OCI-LY3 (cell line): ENCODE data around the gene TRIM16.
"Not testable (repeated sequence)": the region's sequence is repeated elsewhere in the genome, so short reads cannot be mapped to it uniquely, and the experiment has no call there.

ENCODE experiments used
- H2AFZ ChIP-seq: fragments of 200-600, 300-600 bp; shearing (Covaris generic); 2 replicates; pipeline ENCODE4 v1.6.0; 2014; ENCODE audit warnings: antibody characterized with exemption, low read depth, low read length
- H3K27ac ChIP-seq: fragments of 200-600, 300-600 bp; sonication (generic); 2 replicates; pipeline ENCODE4 v1.5.1; 2014; ENCODE audit warnings: mild to moderate bottlenecking, low read length, moderate library complexity, mixed read lengths
- H3K27me3 ChIP-seq: fragments of 200-600, 300-600 bp; sonication (generic); 2 replicates; pipeline ENCODE4 v1.6.1; 2014; ENCODE audit warnings: low read depth, low read length, mixed read lengths
- H3K36me3 ChIP-seq: fragments of 200-600, 300-600 bp; sonication (generic); replicated peaks from 2 replicates; pipeline ENCODE3; 2014; ENCODE audit warnings: low read depth, low read length, mixed read lengths
- H3K4me1 ChIP-seq: fragments of 300-600, 200-600 bp; sonication (generic); 2 replicates; pipeline ENCODE4 v1.6.1; 2014; ENCODE audit warnings: low read length, mixed read lengths
- H3K4me2 ChIP-seq: fragments of 200-600, 300-600 bp; sonication (generic); 2 replicates; pipeline ENCODE4 v1.6.1; 2014; ENCODE audit warnings: low read length, mixed read lengths
- H3K4me3 ChIP-seq: fragments of 300-600, 200-600 bp; sonication (generic); 2 replicates; pipeline ENCODE4 v1.5.1; 2014; ENCODE audit warnings: antibody characterized with exemption, mild to moderate bottlenecking, low read length, moderate library complexity
- H3K79me2 ChIP-seq: fragments of 300-600, 200-600 bp; shearing (Covaris generic); 2 replicates; pipeline ENCODE4 v1.6.1; 2014; ENCODE audit warnings: mild to moderate bottlenecking, low read length, mixed read lengths
- H3K9ac ChIP-seq: fragments of 300-600, 200-600 bp; shearing (Covaris generic); 2 replicates; pipeline ENCODE4 v1.6.0; 2014; ENCODE audit warnings: mild to moderate bottlenecking, low read length, moderate library complexity
- H3K9me3 ChIP-seq: fragments of 200-600, 300-600 bp; shearing (Covaris generic); 2 replicates; pipeline ENCODE4 v1.6.1; 2014; ENCODE audit warnings: low read length, mixed read lengths; ENCODE audit not compliant: insufficient read depth
- H4K20me1 ChIP-seq: fragments of 200-600, 300-600 bp; sonication (generic); 2 replicates; pipeline ENCODE4 v1.6.1; 2016; ENCODE audit warnings: low read length, mixed read lengths; ENCODE audit not compliant: insufficient read depth

Gene TRIM16

GRCh38 chr17:15683824-15684478 lies at the start of gene TRIM16:
Gene TRIM16 (minus strand): TSS chr17:15684311. CDS start chr17:15651609, 32,702 bp downstream.
- H4K20me1 ChIP-seq, H3K36me3 ChIP-seq, H3K4me1 ChIP-seq, H3K9me3 ChIP-seq, H3K27me3 ChIP-seq, H3K27ac ChIP-seq, H3K79me2 ChIP-seq: not testable (repeated sequence)
- Histone ChIP-seq H2AFZ (peak within 1 kb of the TSS; percentile 87), H3K4me3 (peak within 1 kb of the TSS; percentile 85), H3K9ac (peak within 1 kb of the TSS; percentile 68), H3K4me2 (peak within 1 kb of the TSS; percentile 79)

GRCh38 chr17:15733174-15733789 lies 49.2 kb upstream of the TRIM16 start:
- not testable (repeated sequence) for H3K4me2 ChIP-seq, H4K20me1 ChIP-seq, H3K79me2 ChIP-seq, H3K4me1 ChIP-seq, H3K27ac ChIP-seq, H3K27me3 ChIP-seq, H3K4me3 ChIP-seq, H3K36me3 ChIP-seq, H3K9ac ChIP-seq, H2AFZ ChIP-seq, H3K9me3 ChIP-seq

DNA sequence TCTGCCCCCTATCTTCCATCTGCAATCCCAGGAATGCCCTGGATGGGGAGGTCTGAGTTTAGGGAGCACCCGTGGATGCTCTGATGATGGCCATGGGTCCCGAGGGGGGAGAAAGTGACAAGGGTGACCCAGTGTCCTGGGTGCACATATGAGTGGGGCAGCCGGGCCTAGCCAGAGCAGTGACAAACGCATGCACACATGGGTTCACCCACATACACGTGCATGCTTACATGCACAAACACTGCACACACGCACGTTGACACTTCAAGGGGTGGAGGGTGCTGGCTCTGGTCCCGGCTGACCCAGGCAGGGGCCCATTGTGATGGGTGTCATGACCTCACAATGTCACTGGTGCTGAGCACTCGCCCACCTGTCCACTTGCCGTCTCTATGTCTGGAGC lies 47.8 kb upstream of the TRIM16 start, which contains the start of gene TBC1D26:
TBC1D26 (plus strand) TSS at position 384 of the 400 bp plus-strand sequence. CDS start 3,066 bp downstream, outside the sequence.
- H2AFZ ChIP-seq, H3K27ac ChIP-seq, H3K4me1 ChIP-seq, H3K36me3 ChIP-seq, H3K79me2 ChIP-seq, H3K4me3 ChIP-seq, H3K9me3 ChIP-seq, H3K9ac ChIP-seq, H4K20me1 ChIP-seq, H3K27me3 ChIP-seq, H3K4me2 ChIP-seq: not testable (repeated sequence)

DNA sequence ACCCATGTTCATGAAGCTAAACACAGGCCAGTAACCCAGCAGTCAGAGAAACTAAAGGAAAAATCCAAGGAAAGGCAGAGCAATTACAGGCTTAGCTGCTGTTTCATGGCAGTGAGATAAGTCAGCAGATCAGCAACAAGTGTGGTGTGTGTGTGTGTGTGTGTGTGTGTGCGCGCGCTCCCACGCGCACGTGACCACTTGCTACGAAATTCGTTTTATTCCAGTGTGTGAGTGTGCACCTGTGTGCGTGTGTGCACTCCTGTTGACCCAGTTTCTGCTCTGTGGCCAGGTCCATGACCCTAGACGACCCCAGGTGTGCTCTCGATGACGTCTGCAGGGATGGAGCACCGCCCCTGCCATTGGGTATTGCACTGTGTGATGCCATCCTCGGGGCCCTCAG lies 46.4 kb upstream of the TRIM16 start:
- not testable (repeated sequence) for H3K4me2 ChIP-seq, H3K79me2 ChIP-seq, H3K36me3 ChIP-seq, H3K9me3 ChIP-seq, H3K4me3 ChIP-seq, H3K9ac ChIP-seq, H2AFZ ChIP-seq, H4K20me1 ChIP-seq, H3K27ac ChIP-seq, H3K27me3 ChIP-seq, H3K4me1 ChIP-seq

- H3K4me3 ChIP-seq, H2AFZ ChIP-seq, H3K9ac ChIP-seq, H3K27ac ChIP-seq, H3K79me2 ChIP-seq, H4K20me1 ChIP-seq, H3K9me3 ChIP-seq, H3K36me3 ChIP-seq, H3K4me1 ChIP-seq, H3K4me2 ChIP-seq, H3K27me3 ChIP-seq: not testable (repeated sequence)
Observed at GRCh38 chr17:15716601-15717563, 32.8 kb upstream of the TRIM16 start.

DNA sequence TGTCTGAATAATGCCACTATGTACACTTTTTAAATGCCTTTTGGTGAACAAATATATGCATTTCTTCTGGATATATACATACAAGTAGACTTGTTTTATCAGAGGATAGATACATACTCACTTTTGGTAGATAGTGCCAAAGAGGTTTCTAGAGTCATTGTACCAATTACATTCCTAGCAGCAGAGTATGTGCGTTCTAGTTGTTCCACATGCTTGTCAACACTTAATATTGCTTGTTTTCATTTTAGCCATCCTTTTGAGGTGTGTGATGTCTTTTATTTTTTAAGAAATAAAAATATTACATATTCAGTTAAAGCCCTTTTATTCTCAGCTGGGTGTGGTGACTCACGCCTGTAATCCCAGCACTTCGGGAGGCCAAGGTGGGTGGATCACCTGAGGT lies 24.8 kb upstream of the TRIM16 start:
- not testable (repeated sequence) for H3K27me3 ChIP-seq, H3K4me2 ChIP-seq, H3K9ac ChIP-seq, H4K20me1 ChIP-seq, H2AFZ ChIP-seq, H3K4me3 ChIP-seq, H3K9me3 ChIP-seq, H3K79me2 ChIP-seq, H3K4me1 ChIP-seq, H3K27ac ChIP-seq
- H3K36me3 ChIP-seq = peaks cover 34% of the 10 kb centered on the region

DNA sequence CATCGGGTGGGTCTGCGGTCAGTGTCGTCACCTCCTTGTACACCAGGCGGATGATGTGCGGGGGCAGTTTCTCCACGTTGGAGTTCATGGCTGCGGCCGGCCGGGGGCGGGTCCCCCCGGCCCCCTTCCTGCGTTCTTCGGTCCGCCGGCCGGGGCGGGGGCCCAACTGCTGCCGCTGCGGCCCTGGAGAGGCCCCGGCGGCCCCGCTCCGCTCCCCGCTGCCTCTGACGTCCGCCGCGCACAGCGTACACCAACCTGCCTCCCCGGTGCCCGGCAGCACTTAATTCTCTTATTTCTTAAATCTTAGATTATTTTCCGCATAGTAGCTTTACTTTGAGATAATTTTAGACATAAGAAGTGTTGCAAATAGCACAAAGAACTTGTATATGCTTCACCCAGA lies 20.7 kb upstream of the TRIM16 start:
- not testable (repeated sequence) for H3K27me3 ChIP-seq, H2AFZ ChIP-seq, H3K9ac ChIP-seq, H3K4me3 ChIP-seq, H3K27ac ChIP-seq, H3K4me1 ChIP-seq, H3K4me2 ChIP-seq, H3K9me3 ChIP-seq, H3K79me2 ChIP-seq, H4K20me1 ChIP-seq
- H3K36me3 ChIP-seq = peaks cover 34% of the 10 kb centered on the region

GRCh38 chr17:15704239-15704638 lies 20.1 kb upstream of the TRIM16 start:
- H2AFZ ChIP-seq, H3K4me1 ChIP-seq, H3K79me2 ChIP-seq, H3K27me3 ChIP-seq, H3K9ac ChIP-seq, H3K9me3 ChIP-seq, H3K27ac ChIP-seq, H4K20me1 ChIP-seq, H3K4me3 ChIP-seq, H3K4me2 ChIP-seq: not testable (repeated sequence)
- peaks cover 34% of the 10 kb centered on the region for H3K36me3 ChIP-seq

DNA sequence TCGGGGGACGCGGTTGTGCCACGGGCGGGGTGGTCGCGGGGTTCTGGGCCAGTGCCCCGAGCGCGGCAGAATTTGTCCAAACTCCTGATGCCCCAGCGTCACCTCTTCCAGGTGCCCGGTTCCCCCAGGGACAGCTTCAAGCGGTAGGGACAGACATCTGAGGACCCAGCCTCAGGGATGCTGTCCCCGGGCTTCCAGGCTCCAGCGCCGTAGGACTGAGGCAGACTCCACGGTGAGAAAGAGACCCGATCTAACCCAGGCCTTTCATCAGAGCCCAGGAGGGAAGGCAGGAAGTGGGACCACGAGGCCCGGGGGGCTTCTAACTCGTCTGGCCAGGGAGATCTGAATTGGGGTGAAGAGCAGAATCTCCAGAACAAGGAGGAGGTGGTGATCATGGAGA lies 15.8 kb upstream of the TRIM16 start:
- Histone ChIP-seq H3K9ac (0 out of 2 replicates have a peak overlapping the region, but pooled peaks have one; percentile 40), H3K4me2 (0 out of 2 replicates have a peak overlapping the region, but pooled peaks have one; percentile 28), H3K4me3 (peak overlapping the region; percentile 73)
- not testable (repeated sequence) for H3K4me1 ChIP-seq, H3K27ac ChIP-seq, H3K79me2 ChIP-seq, H3K27me3 ChIP-seq, H2AFZ ChIP-seq, H3K36me3 ChIP-seq, H3K9me3 ChIP-seq, H4K20me1 ChIP-seq
